Jurkat, Clone E6-1 (cell line): ENCODE data around the gene JAKMIP1.
A peak's percentile ranks its signal among the peaks of the same experiment; 100 is the strongest.
"Not testable (repeated sequence)": the region's sequence is repeated elsewhere in the genome, so short reads cannot be mapped to it uniquely, and the experiment has no call there.

ENCODE experiments used
- DNase-seq: peaks from one replicate; pipeline ENCODE4 v3.0.0-alpha.2; 2011; ENCODE audit warnings: low read depth, low spot score
- H3K4me3 ChIP-seq: 2 replicates; pipeline ENCODE4 v1.5.1; 2011; ENCODE audit warnings: mild to moderate bottlenecking, low read length, control low read depth, moderate library complexity

Gene JAKMIP1

GRCh38 chr4:6155996-6156750, 44.2 kb downstream of the JAKMIP1 start:
- no peak overlapping the region for H3K4me3 ChIP-seq
- DNase-seq = no peak

GRCh38 chr4:6154875-6155274, 45.5 kb downstream of the JAKMIP1 start:
- no peak overlapping the region for H3K4me3 ChIP-seq
- DNase-seq = no peak

- DNase-seq = no peak
- no peak overlapping the region for H3K4me3 ChIP-seq
These were observed 46.5 kb downstream of the JAKMIP1 start for GRCh38 chr4:6153874-6154273.

GRCh38 chr4:6152869-6153705, 47.3 kb downstream of the JAKMIP1 start:
- DNase-seq = no peak
- H3K4me3 ChIP-seq = no peak overlapping the region

DNA sequence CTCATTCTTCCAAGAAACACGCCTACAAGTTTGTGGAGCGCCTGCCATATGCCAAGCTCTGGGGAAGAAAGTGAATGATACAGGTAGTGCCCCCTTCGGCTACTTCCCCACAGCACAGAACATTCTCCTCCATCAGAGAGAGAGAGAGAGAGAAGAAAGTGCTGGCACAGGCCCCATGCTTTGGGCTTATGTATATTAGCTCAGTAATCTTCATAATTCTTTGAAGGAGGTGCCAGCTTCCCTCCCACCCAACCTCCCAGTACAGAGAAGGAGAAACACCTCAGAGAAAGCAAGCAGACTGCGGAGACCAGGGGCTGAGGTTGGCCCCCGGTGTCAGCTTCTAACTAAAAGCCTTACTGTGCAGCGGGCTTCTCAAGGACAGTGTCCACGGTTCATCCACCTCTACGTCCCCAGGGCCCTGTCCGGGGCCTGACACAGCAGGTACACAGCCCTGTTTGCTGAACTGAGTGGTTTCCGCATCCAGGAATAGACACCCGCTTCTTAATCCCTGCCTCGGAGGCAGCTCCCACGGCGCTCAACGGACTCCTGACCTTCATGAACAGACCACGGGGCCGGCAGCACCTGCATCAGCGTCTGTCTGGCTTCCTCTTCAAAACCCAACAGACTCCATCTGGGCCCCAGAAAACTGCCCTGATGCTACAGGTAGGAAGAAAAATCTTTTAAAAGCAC, 50.2 kb downstream of the JAKMIP1 start:
- no peak overlapping the region for H3K4me3 ChIP-seq
- DNase-seq = no peak

- no peak for DNase-seq
- H3K4me3 ChIP-seq = no peak overlapping the region
These were observed 51.7 kb downstream of the JAKMIP1 start for GRCh38 chr4:6148506-6149205.

DNA sequence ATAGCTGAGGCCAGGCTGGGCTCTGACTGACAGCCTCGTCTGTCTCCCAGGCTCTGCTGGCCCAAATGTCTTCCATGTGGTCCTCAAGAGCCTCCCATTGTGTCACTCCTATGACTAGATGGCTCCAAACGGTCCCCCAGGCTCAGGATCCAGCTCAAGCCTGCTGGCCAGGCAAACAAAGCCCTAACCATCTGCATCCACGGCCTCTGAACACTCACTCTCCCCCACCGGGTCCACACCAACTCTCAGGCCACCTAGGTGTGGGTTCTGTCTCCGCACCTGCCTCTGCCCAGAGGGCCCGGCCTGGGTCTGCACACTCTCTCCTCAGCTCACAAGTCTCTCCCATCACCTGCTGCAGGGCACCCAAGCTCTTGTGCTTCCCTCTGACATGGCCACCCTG, 52.9 kb downstream of the JAKMIP1 start:
- no peak overlapping the region for H3K4me3 ChIP-seq
- no peak for DNase-seq

GRCh38 chr4:6143603-6144181, 56.7 kb downstream of the JAKMIP1 start:
- H3K4me3 ChIP-seq = no peak overlapping the region
- DNase-seq = no peak

GRCh38 chr4:6142935-6143602, 57.3 kb downstream of the JAKMIP1 start:
- no peak overlapping the region for H3K4me3 ChIP-seq
- DNase-seq = no peak

DNA sequence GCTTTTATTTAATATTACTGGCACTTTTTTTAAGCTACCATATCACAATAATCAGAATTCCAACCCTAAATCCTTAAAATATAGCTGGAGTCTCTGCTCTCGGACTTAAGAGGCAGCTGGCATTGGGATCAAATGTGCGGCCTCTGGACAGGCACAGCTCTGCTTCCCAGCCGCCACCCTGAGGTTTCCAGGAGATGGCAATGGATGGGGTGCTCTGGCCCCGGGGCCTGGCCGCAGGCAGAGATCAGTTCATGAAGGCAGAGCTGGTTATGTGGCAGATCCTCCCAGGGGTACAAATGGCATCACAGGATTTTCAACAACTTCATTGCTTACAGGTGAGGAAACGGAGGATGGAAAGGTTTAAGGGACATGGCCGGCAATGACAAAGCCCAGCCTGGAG, 57.8 kb downstream of the JAKMIP1 start:
- H3K4me3 ChIP-seq = no peak overlapping the region
- no peak for DNase-seq

DNA sequence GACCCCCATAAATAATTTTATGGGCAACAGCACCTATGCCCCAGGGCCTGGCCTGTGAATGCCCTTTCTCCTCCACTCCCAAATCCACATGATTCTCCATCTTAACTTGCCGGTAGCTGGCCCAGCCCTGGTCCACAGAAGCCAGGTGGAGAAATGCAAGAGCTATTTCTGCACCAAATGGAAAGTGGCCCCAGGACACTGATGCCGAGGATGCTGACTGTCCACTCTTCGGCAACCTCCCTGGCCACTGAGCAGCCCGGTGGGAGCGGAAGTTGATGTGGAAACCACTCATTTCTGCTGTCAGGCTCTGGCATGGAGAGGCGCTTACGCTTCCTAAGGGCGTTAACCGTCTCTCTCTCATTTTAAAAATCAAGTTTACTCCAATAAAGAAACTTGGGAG, 58.8 kb downstream of the JAKMIP1 start:
- DNase-seq = no peak
- no peak overlapping the region for H3K4me3 ChIP-seq

- not testable (repeated sequence) for H3K4me3 ChIP-seq, DNase-seq
These were observed 59.3 kb downstream of the JAKMIP1 start for GRCh38 chr4:6141021-6141420.

- H3K4me3 ChIP-seq = no peak overlapping the region
- no peak for DNase-seq
These were observed 62.6 kb downstream of the JAKMIP1 start for GRCh38 chr4:6137747-6138135.

GRCh38 chr4:6137027-6137746, 63.2 kb downstream of the JAKMIP1 start:
- DNase-seq = no peak

DNA sequence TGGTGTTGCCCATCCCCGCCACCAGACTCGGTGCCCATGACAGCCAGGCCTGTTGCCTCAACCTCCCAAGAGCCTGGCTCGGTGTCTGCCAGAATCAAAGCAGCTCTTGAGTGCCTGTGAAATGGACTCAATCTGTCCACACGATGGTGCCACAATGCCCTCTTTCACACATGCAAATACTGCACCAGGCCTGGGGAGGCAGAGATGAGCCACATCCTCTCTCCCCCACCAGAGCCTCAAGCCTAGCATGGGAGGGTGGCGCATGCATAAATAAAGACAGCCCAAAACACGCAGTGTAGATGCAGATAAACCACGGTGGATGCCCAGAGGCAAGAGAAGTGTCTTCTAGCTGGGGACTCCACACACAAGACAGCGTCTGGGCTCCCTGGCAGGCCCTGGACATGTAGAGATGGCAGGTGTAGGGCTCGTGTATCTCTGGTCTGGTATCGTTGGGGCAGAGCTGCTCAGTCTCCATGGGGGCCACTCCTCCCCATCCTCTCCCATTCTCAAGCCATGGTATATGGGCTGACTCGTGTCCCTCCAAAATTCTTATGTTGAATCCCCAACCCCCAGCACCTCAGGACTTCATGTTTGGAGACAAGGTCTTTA, 65.6 kb downstream of the JAKMIP1 start:
- no peak overlapping the region for H3K4me3 ChIP-seq
- DNase-seq = peak; percentile 87

More at GRCh38 chr4:6137027-6137746, 63.2 kb downstream of the JAKMIP1 start:
- no peak overlapping the region for H3K4me3 ChIP-seq

- H3K4me3 ChIP-seq = no peak overlapping the region
- DNase-seq = no peak
These were observed 67.6 kb downstream of the JAKMIP1 start for GRCh38 chr4:6132716-6133115.

- H3K4me3 ChIP-seq = no peak overlapping the region
- no peak for DNase-seq
These were observed 72.0 kb downstream of the JAKMIP1 start for GRCh38 chr4:6128221-6128850.
